HEK293T (cell line): Measurements from ENCODE around the gene ZFYVE27.

Experiments used
- CTCF ChIA-PET: fragments of 350-600 bp; formaldehyde crosslinking; extraction: SDS; loops from one replicate; lab custom pipeline; 2021; ENCODE audit warnings: antibody characterized with exemption, inconsistent platforms; lab: Yijun Ruan, JAX
- POLR2A ChIA-PET: fragments of 350-600 bp; formaldehyde crosslinking; extraction: SDS; loops from one replicate; lab custom pipeline; 2020; ENCODE audit warnings: antibody characterized with exemption, inconsistent platforms; lab: Yijun Ruan, JAX
- DNase-seq: peaks from one replicate; pipeline ENCODE4 v3.0.0; 2012; ENCODE audit warnings: mixed read lengths; ENCODE audit errors: extremely low spot score
- ARNT ChIP-seq: fragments of 450-650 bp; IDR thresholded peaks from 2 replicates; pipeline ENCODE4 v1.6.1; 2017; ENCODE audit warnings: mild to moderate bottlenecking
- BHLHE40 ChIP-seq: fragments of 450-650 bp; IDR thresholded peaks from 2 replicates; pipeline ENCODE4 v1.6.1; 2016; ENCODE audit warnings: mild to moderate bottlenecking, moderate library complexity, borderline replicate concordance
- CTBP1 ChIP-seq: fragments of 450-650 bp; IDR thresholded peaks from 2 replicates; pipeline ENCODE4 v1.6.1; 2016; ENCODE audit warnings: borderline replicate concordance
- ELF4 ChIP-seq: fragments of 450-650 bp; IDR thresholded peaks from 2 replicates; pipeline ENCODE4 v1.6.1; 2017; ENCODE audit warnings: antibody characterized with exemption
- FOXA1 ChIP-seq: fragments of 450-650 bp; IDR thresholded peaks from 2 replicates; pipeline ENCODE4 v1.6.1; 2016; ENCODE audit warnings: mild to moderate bottlenecking
- FOXK2 ChIP-seq: fragments of 450-650 bp; IDR thresholded peaks from 2 replicates; pipeline ENCODE4 v1.6.1; 2016; ENCODE audit warnings: mild to moderate bottlenecking
- FOXM1 ChIP-seq: fragments of 450-650 bp; IDR thresholded peaks from 2 replicates; pipeline ENCODE4 v1.6.1; 2017; ENCODE audit warnings: mild to moderate bottlenecking, borderline replicate concordance
- HDGF ChIP-seq: fragments of 450-650 bp; IDR thresholded peaks from 2 replicates; pipeline ENCODE4 v1.6.1; 2017; ENCODE audit warnings: antibody characterized with exemption, borderline replicate concordance
- L3MBTL2 ChIP-seq: fragments of 450-650 bp; conservative IDR thresholded peaks from 2 replicates; pipeline ENCODE4 v1.6.1; 2016; ENCODE audit warnings: mild to moderate bottlenecking
- LEF1 ChIP-seq: fragments of 450-650 bp; IDR thresholded peaks from 2 replicates; pipeline ENCODE4 v1.6.1; 2017; ENCODE audit warnings: mild to moderate bottlenecking, borderline replicate concordance
- NFRKB ChIP-seq: fragments of 450-650 bp; IDR thresholded peaks from 2 replicates; pipeline ENCODE4 v1.6.1; 2016; ENCODE audit warnings: mild to moderate bottlenecking, moderate library complexity
- PKNOX1 ChIP-seq: fragments of 450-650 bp; IDR thresholded peaks from 2 replicates; pipeline ENCODE4 v1.6.1; 2016
- SP1 ChIP-seq: fragments of 450-650 bp; IDR thresholded peaks from 2 replicates; pipeline ENCODE4 v1.6.1; 2017
- SUZ12 ChIP-seq: fragments of 450-650 bp; IDR thresholded peaks from 2 replicates; pipeline ENCODE4 v1.6.1; 2016; ENCODE audit warnings: mild to moderate bottlenecking
- TARDBP ChIP-seq: fragments of 450-650 bp; IDR thresholded peaks from 2 replicates; pipeline ENCODE4 v1.6.1; 2016
- ZNF384 ChIP-seq: fragments of 450-650 bp; IDR thresholded peaks from 2 replicates; pipeline ENCODE4 v1.6.1; 2016

The ZFYVE27 gene

GRCh38 chr10:97714401-97715258, 22.3 kb upstream of the ZFYVE27 start:
- CTCF ChIA-PET = interaction anchor here (0.6 to 2.1 kb wide), 4 partner anchors 9 to 359 kb away, joined by 3 to 13 read pairs (median 4); no protein-coding TSS in a partner anchor
- TF ChIP-seq HDGF (no peak), CTBP1 (no peak), SUZ12 (no peak), L3MBTL2 (no peak), FOXK2 (no peak)
- POLR2A ChIA-PET = interaction anchor here (0.7 to 4.2 kb wide), 14 partner anchors 10 to 138 kb away, joined by 3 to 63 read pairs (median 6); partner anchors contain the start of genes AVPI1, PI4K2A and ZFYVE27
- peak; percentile 69 for DNase-seq

- POLR2A ChIA-PET = interaction anchor here (0.9 to 4.2 kb wide), 7 partner anchors 10 to 31 kb away, joined by 3 to 63 read pairs (median 16); partner anchors contain the start of genes AVPI1 and ZFYVE27
Observed at GRCh38 chr10:97715259-97715874, 21.6 kb upstream of the ZFYVE27 start.

GRCh38 chr10:97717627-97718026, 19.3 kb upstream of the ZFYVE27 start:
- TF ChIP-seq SUZ12 (no peak), FOXM1 (no peak), L3MBTL2 (no peak), NFRKB (no peak), ZNF384 (no peak), TARDBP (no peak), PKNOX1 (no peak), FOXK2 (no peak), SP1 (no peak), LEF1 (no peak), HDGF (no peak), ELF4 (no peak), ARNT (no peak), FOXA1 (no peak)
- ChIA-PET CTCF (interaction anchor here (0.7 to 2.1 kb wide), 2 partner anchors 8 to 16 kb away, joined by 4 to 9 read pairs; no protein-coding TSS in a partner anchor), POLR2A (interaction anchor here (0.8 to 1.9 kb wide), 3 partner anchors 14 to 31 kb away, joined by 3 to 6 read pairs (median 3); partner anchors contain the start of genes AVPI1 and ZFYVE27)
- DNase-seq = no peak

More at GRCh38 chr10:97715259-97715874, 21.6 kb upstream of the ZFYVE27 start:
- CTCF ChIA-PET = interaction anchor here (2.1 kb wide), 1 partner anchor 13 kb away, joined by 13 read pairs; no protein-coding TSS in a partner anchor
- TF ChIP-seq NFRKB (no peak), FOXK2 (no peak), ZNF384 (no peak), FOXA1 (no peak), HDGF (no peak), SP1 (no peak), ELF4 (no peak), ARNT (no peak), L3MBTL2 (no peak), TARDBP (no peak), FOXM1 (no peak), PKNOX1 (no peak), BHLHE40 (no peak), LEF1 (no peak), CTBP1 (no peak), SUZ12 (no peak)
- no peak for DNase-seq

GRCh38 chr10:97718178-97718577, 18.8 kb upstream of the ZFYVE27 start:
- CTCF ChIA-PET = interaction anchor here (0.7 to 2.1 kb wide), 2 partner anchors 9 to 16 kb away, joined by 4 to 9 read pairs; no protein-coding TSS in a partner anchor
- no peak for TF ChIP-seq SUZ12
- TF ChIP-seq CTBP1 = no peak
- TF ChIP-seq FOXM1 = no peak
- no peak for TF ChIP-seq L3MBTL2
- no peak for TF ChIP-seq NFRKB
- TF ChIP-seq HDGF = no peak
- no peak for DNase-seq
- POLR2A ChIA-PET = interaction anchor here (1.5 to 1.9 kb wide), 3 partner anchors 13 to 31 kb away, joined by 3 to 6 read pairs (median 4); partner anchors contain the start of genes AVPI1 and ZFYVE27

GRCh38 chr10:97718659-97719142, 18.2 kb upstream of the ZFYVE27 start:
- DNase-seq = no peak
- ChIA-PET CTCF (interaction anchor here (0.7 kb wide), 1 partner anchor 10 kb away, joined by 4 read pairs; no protein-coding TSS in a partner anchor), POLR2A (interaction anchor here (1.7 to 1.9 kb wide), 2 partner anchors 18 to 32 kb away, joined by 4 to 6 read pairs; partner anchors contain the start of genes AVPI1 and ZFYVE27)
- no peak for TF ChIP-seq PKNOX1
- no peak for TF ChIP-seq HDGF
- no peak for TF ChIP-seq ARNT
- TF ChIP-seq FOXM1 = no peak
- TF ChIP-seq L3MBTL2 = no peak
- no peak for TF ChIP-seq SP1
- TF ChIP-seq TARDBP = no peak
- TF ChIP-seq SUZ12 = no peak
- no peak for TF ChIP-seq BHLHE40
- no peak for TF ChIP-seq ELF4
- no peak for TF ChIP-seq LEF1
- no peak for TF ChIP-seq ZNF384
